SU-DHL-6 (cell line): ENCODE results near the gene LPIN1.

Experiments
- H2AFZ ChIP-seq: fragments of 200-600 bp; sonication (generic); 2 replicates; pipeline ENCODE4 v1.6.1; 2014; ENCODE audit warnings: low read depth, mild to moderate bottlenecking, moderate library complexity, mixed read lengths, antibody characterized with exemption, low read length; ENCODE audit not compliant: severe bottlenecking
- H3F3A ChIP-seq: fragments of 200-600 bp; shearing (Covaris generic); 2 replicates; pipeline ENCODE4 v1.6.0; 2016; ENCODE audit warnings: antibody characterized with exemption, mild to moderate bottlenecking; ENCODE audit not compliant: insufficient read depth
- H3K27ac ChIP-seq: fragments of 200-600 bp; sonication (generic); 2 replicates; pipeline ENCODE4 v1.5.1; 2016; ENCODE audit warnings: low read depth, mild to moderate bottlenecking, low read length, moderate library complexity, mixed read lengths
- H3K27me3 ChIP-seq: fragments of 200-600 bp; sonication (generic), shearing (Covaris generic); 2 replicates; pipeline ENCODE4 v1.6.0; 2014; ENCODE audit warnings: mild to moderate bottlenecking, low read length
- H3K36me3 ChIP-seq: fragments of 200-600 bp; sonication (generic); 2 replicates; pipeline ENCODE4 v1.6.1; 2014; ENCODE audit warnings: mild to moderate bottlenecking, low read length, mixed read lengths
- H3K4me2 ChIP-seq: fragments of 300-600, 200-600 bp; shearing (Covaris generic), sonication (generic); 2 replicates; pipeline ENCODE4 v1.6.0; 2014; ENCODE audit warnings: low read length, low read depth, mild to moderate bottlenecking; ENCODE audit not compliant: poor library complexity, severe bottlenecking
- H3K4me3 ChIP-seq: fragments of 200-600 bp; sonication (generic); 2 replicates; pipeline ENCODE4 v1.5.1; 2014; ENCODE audit warnings: antibody characterized with exemption, low read length, mild to moderate bottlenecking, mixed read lengths; ENCODE audit not compliant: insufficient read depth, poor library complexity, severe bottlenecking
- H3K79me2 ChIP-seq: fragments of 200-600 bp; sonication (generic); 2 replicates; pipeline ENCODE4 v1.6.1; 2014; ENCODE audit warnings: mild to moderate bottlenecking, low read length, moderate library complexity; ENCODE audit not compliant: insufficient read depth
- H3K9ac ChIP-seq: fragments of 200-600 bp; sonication (generic); 2 replicates; pipeline ENCODE4 v1.7.0; 2014; ENCODE audit warnings: mild to moderate bottlenecking, low read length
- H3K9me2 ChIP-seq: fragments of 200-600 bp; sonication (generic); replicated peaks from 2 replicates; pipeline ENCODE4 v1.6.1; 2014; ENCODE audit warnings: low read length; ENCODE audit not compliant: insufficient read depth
- H3K9me3 ChIP-seq: fragments of 200-600 bp; sonication (generic); 2 replicates; pipeline ENCODE4 v1.6.1; 2014; ENCODE audit warnings: low read length, mixed read lengths; ENCODE audit not compliant: insufficient read depth
- H4K20me1 ChIP-seq: fragments of 200-600 bp; sonication (generic); 2 replicates; pipeline ENCODE4 v1.6.1; 2014; ENCODE audit warnings: low read depth, mild to moderate bottlenecking, antibody characterized with exemption, low read length, moderate library complexity, mixed read lengths
- EZH2phosphoT487 ChIP-seq: fragments of 200-600 bp; sonication (generic), shearing (Covaris generic); conservative IDR thresholded peaks from 2 replicates; pipeline ENCODE4 v1.6.1; 2018; ENCODE audit warnings: mild to moderate bottlenecking, antibody characterized with exemption, low read length, moderate library complexity, mixed read lengths
- TF ChIP-seq, protein P1 (sequence below): fragments of 200-600 bp; sonication (generic); IDR thresholded peaks from one replicate; pipeline ENCODE4 v1.5.1; 2017; ENCODE audit warnings: antibody characterized with exemption, mild to moderate bottlenecking, low read length, moderate library complexity; ENCODE audit not compliant: insufficient read depth, poor library complexity, severe bottlenecking

The LPIN1 gene

DNA sequence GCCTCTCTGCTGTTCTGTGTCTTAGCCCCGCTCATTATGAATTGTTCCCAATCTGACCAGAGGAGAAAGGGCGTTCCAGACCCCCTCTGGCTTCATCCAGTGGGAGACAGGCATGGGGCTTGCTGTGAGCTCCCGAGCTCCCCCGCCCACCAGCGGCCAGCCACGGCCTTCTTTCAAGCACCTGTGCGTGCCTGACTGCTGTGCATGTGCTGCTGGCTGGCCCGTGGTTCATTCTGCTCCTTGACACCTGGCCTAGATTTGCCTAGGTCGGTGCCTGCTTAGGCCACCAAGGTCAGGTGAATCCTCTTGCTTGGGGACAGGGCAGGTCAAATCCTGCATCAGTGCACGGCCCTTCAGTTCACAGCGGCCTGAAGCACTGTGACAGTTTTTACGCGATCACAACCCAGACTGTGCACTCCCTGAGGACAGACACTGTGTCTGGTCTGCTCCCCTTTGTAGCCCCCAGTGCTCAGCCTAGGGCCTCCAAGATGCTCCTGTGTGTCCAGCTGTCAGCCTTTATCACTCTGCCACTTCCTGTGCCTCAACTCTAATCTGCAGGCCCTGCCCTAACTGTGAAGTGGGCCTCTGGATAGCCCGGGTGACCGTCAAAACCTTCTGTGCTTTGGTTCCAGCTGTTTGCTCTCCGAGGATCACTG lies 3.6 kb upstream of the LPIN1 start:
- Histone ChIP-seq H3K4me3 (no peak overlapping the region), H3K4me2 (no peak overlapping the region), H3K27ac (no peak overlapping the region), H3F3A (no peaks in the 10 kb centered on the region; the same call in 1 of the 2 replicates), H3K36me3 (no peaks in the 10 kb centered on the region), H3K9ac (no peak overlapping the region), H4K20me1 (no peaks in the 10 kb centered on the region), H3K9me2 (no peaks in the 10 kb centered on the region), H2AFZ (no peak overlapping the region), H3K79me2 (peaks cover 12% of the 10 kb centered on the region), H3K27me3 (no peaks in the 10 kb centered on the region), H3K9me3 (no peaks in the 10 kb centered on the region)
- TF ChIP-seq, protein P1, sequence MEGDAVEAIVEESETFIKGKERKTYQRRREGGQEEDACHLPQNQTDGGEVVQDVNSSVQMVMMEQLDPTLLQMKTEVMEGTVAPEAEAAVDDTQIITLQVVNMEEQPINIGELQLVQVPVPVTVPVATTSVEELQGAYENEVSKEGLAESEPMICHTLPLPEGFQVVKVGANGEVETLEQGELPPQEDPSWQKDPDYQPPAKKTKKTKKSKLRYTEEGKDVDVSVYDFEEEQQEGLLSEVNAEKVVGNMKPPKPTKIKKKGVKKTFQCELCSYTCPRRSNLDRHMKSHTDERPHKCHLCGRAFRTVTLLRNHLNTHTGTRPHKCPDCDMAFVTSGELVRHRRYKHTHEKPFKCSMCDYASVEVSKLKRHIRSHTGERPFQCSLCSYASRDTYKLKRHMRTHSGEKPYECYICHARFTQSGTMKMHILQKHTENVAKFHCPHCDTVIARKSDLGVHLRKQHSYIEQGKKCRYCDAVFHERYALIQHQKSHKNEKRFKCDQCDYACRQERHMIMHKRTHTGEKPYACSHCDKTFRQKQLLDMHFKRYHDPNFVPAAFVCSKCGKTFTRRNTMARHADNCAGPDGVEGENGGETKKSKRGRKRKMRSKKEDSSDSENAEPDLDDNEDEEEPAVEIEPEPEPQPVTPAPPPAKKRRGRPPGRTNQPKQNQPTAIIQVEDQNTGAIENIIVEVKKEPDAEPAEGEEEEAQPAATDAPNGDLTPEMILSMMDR = no peak
- no peak for TF ChIP-seq EZH2phosphoT487

DNA sequence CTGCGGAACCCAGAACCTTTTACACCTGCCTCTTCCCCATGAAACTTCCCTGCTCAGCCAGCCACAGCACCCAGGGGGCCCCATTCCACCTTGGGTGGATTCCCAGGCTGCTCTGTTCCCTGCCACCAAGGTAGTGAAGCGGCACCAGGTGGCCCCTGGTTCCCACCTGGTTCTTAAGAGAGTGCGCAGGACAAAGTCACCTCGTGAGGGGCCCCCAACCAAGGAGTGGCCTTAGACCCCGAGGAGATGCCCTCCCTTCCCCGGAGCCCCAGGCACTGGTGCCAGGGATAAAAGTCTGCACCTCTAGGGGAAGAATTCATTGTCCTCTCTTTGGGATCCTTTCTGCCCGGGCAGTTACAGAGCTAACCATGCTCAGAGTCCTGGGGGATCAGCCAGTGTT lies 3.1 kb upstream of the LPIN1 start:
- Histone ChIP-seq H3K9me3 (no peaks in the 10 kb centered on the region), H3K36me3 (no peaks in the 10 kb centered on the region), H3K79me2 (peaks cover 17% of the 10 kb centered on the region), H3K4me3 (no peak overlapping the region), H3K4me2 (peak overlapping the region; percentile 57), H4K20me1 (no peaks in the 10 kb centered on the region), H3K9ac (peak overlapping the region; percentile 38; the same call in 1 of the 2 replicates), H3K27me3 (no peaks in the 10 kb centered on the region), H3F3A (peaks cover 5% of the 10 kb centered on the region), H3K9me2 (no peaks in the 10 kb centered on the region), H2AFZ (no peak overlapping the region), H3K27ac (no peak overlapping the region)
- TF ChIP-seq EZH2phosphoT487 = no peak
- TF ChIP-seq, protein P1 = no peak

DNA sequence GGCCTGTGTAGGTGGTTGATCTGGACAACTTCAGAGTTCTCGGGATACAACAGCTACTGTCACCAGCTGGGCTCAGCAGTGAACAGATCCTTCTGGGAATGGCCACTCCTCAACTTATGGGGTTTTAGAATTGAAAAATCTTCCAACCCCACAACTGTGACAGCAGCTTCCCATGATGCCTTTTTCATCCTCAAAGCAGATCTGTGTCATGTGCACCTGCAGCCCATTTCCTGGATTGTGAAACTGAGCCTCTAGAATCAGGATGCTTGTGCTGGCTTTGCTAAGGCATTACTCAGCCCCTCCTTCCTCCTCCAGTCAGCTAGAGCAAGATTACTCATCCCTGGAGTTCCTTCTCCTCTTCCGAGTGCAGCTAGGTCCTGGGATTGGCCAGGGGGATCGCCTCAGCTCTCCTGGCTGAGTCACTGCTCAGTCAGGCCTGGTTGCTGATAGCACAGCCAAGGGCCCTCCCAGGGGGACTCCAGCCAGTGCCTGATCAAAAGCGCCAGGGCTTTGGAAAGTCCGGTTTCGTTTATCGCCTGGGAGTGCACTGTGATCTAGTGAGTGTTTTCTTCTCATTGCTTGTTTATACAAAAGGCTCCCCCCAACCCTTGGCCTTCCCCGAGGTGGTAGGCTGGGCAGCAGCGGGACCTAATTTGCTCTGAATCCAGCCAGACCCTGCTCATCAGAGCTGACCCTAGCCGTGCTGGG lies 2.4 kb upstream of the LPIN1 start:
- Histone ChIP-seq H3K4me3 (peak overlapping the region; percentile 12), H3K27ac (no peak overlapping the region), H2AFZ (peak overlapping the region; percentile 43), H3K9me2 (no peaks in the 10 kb centered on the region), H3K79me2 (peaks cover 23% of the 10 kb centered on the region), H3K27me3 (no peaks in the 10 kb centered on the region), H3K9me3 (no peaks in the 10 kb centered on the region), H3F3A (peaks cover 11% of the 10 kb centered on the region), H3K4me2 (peak overlapping the region; percentile 57), H4K20me1 (no peaks in the 10 kb centered on the region), H3K9ac (peak overlapping the region; percentile 38), H3K36me3 (no peaks in the 10 kb centered on the region)
- TF ChIP-seq EZH2phosphoT487 = no peak
- TF ChIP-seq, protein P1 = no peak
